ENCODE measurements around the gene GABRB1.
"Not testable (repeated sequence)": the region's sequence is repeated elsewhere in the genome, so short reads cannot be mapped to it uniquely, and the experiment has no call there.

GABRB1 gene

DNA sequence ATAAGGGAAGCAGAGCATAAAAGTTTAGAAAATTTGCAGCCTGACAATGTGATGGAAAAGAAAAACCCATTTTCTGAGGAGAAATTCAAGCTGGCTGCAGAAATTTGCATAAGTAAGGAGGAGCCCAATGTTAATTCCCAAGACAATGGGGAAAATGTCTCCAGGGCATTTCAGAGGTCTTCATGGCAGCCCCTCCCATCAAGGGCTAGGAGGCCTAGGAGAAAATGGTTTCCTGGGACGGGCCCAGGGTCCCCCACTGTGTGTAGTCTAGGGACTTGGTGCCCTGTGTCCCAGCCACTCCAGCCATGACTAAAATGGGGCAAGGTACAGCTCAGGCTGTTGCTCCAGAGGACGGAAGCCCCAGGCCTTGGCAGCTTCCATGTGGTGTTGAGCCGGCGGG, 259.5 kb downstream of the GABRB1 start:
- not testable (repeated sequence) for DNase-seq (ENCODE audit: low read depth in 2 of 2)

DNA sequence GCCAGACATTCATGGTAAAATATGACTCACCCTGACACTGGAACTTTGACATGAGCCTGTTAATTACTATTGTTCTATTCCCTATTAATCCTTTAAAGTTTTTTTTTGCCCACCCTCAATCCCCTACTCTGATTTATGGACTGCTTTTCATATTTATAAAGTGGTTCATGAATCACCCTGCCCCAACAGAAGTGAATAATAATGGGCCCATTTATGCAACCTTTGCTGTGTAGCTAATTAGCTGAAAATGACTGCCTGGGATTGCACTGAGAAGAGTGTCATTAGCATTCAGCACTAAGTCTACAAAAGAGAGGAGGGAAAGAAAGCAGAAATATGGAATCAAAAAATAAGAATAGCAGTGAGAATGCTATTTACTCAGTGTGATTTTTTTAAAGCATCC, 277.8 kb downstream of the GABRB1 start:
- DNase-seq (ENCODE audit: low read depth in 2 of 2): no peak

DNA sequence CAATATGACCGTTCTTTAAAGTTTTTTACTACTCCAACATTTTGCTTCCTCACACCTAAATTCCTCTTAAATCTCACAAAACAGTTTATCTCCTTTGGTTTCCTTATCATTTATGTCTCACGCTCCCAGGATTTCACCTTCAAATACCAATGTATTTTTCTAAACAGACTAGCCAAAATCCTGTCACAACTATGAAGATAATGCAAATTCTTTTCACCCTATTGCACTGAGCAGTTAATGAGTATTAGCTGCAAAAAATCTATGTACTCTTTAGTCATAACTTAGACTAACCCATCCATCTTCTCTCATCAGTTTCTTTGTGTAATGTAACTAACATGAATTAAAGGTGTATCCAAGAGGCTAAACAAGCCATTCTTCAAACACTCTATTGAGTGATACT, 280.8 kb downstream of the GABRB1 start:
- DNase-seq (ENCODE audit: low read depth in 2 of 2): no peak

DNA sequence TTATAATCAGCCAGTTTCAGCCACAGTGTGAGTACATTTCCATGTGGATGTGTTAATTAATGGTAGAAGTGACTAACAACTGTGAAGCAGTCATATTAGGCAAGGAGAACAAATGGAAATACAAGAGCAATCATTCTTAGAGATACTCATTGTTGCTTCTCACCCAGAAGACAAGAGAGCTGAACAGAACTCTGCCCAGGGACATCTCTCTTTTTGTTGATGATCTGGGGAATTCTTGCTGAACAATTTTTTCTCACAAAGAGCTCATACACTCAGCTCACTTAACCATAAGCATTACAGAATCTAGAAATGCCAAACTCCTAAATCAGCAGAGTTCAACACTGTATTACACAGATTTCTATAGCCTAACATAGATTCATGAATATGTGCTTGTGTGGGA, 282.0 kb downstream of the GABRB1 start:
- no peak for DNase-seq (ENCODE audit: low read depth in 2 of 2)

DNA sequence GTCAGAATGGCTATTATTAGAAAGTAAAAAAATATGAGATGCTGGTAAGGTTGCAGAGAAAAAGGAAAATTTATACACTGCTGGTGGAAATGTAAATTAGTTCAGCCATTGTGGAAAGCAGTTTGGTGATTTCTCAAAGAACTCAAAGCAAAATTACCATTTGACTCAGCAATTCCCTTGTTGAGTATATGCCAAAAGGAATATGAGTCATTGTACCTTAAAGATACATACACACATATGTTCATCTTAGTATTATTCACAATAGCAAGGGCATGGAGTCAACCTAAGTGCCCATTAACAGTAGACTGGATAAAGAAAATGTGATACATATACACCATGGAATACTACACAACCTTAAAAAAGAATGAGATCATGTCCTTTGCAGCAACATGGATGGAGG, 284.0 kb downstream of the GABRB1 start:
- no peak for DNase-seq (ENCODE audit: low read depth in 2 of 2)

DNA sequence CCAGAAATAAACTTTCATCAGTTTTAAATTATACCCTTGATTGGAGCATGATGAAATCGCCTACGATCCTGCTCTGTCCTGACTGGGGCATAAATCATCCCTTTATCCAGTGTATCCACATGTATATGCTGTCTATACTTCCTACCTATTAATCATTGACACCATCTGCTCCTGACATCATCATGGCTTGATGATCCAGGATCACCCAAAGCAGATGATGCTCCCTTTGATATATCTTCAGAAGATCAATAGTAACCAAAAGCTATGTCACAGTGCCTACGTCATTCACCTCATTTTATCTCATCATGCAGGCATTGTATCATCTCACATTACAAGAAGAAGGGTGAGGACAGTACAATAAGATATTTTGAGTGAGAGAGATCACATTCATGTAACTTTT, 294.7 kb downstream of the GABRB1 start:
- DNase-seq (ENCODE audit: low read depth in 2 of 2): no peak

DNA sequence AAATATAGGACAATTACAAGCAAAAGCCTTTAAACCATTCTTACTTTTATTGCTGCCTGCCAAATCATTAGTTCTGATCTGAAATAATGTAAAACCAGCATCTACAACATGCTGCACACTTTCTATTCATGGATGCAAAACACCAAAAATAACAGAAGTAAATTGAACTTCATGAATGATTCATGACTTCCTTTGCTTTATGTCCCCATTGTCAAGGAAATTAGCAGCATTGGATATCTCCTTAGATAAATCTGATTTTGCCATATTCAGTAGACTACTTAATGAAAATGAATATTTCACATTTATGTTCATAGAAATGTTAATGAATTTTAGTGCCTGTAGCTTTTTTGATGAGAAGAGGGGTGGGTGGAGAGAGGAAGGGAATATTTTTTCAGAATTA, 299.5 kb downstream of the GABRB1 start:
- DNase-seq (ENCODE audit: low read depth in 2 of 2): no peak

DNA sequence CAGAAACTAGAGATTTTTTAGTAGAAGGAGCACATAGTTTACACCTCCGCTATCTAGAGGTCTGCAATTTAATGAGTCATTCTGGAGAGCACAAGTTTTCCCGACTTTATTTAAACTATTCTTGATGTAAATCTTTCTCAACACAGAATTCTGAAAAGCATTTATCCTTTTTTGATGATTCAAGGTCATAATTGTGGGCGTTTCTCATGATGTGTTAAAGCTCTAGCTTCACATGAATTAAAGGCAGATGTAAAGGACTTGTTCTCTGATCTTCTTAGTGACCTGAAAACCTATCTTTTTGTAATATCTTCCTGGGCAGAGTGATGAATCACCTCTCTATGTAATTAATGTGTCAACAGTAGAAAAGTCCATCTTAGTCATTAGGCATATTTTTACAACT, 303.3 kb downstream of the GABRB1 start:
- no peak for DNase-seq (ENCODE audit: low read depth in 2 of 2)

DNA sequence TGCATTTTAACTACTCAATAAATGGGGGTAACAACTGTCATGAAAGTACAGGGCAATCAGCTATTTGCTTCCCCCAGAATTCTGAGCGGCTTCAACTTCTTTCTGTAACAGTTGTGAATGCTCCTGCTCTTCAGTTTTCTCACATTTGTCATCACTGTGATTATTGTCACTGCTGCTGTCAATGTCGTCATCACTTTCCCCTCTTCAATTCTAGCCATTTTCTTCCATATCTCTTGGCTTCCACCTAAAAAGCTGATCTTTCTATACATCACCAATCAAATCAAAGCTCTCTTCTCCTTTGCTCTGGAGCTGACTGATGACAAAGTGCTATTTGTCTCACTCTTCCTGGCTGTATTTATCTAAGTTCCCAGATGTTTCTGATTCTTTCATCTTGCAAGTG, 306.5 kb downstream of the GABRB1 start:
- no peak for DNase-seq (ENCODE audit: low read depth in 2 of 2)

DNA sequence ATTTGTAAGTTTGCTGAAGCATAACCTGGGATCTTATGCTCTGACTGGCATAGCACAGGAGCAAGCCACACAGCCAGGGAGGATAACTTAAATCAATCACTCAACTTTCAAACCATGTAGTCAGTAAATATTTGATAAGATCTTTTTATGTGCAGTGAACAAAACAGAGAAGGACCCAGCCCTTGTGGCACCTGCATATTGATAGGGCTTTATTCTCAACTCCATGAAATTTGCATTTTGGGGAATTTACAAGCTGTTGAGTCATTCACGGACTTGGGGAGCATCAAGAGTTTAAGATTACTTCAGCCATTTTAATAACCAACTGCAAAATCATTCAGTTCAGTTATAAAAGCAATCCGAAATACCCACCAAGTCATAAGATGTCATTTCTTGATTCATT, 309.5 kb downstream of the GABRB1 start:
- no peak for DNase-seq (ENCODE audit: low read depth in 2 of 2)

DNA sequence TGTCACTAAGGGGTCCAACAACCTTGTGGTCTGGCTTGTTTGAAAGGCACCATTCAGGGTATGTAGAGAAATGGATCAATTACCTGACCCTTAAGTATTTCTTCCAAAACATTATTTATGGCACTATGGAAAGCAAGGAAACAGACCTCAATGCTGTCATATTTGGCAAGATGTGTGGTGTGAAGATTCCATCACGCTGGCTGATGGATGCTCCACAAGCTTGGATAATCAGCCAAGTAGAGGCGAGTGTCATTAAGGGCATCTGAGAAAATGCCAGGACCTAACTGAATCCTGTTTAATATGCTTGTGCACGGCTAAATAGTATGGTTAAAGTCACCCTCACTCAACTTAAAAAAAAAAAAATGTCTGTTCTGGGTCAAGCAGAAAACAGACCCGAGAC, 311.4 kb downstream of the GABRB1 start:
- DNase-seq (ENCODE audit: low read depth in 2 of 2): no peak

DNA sequence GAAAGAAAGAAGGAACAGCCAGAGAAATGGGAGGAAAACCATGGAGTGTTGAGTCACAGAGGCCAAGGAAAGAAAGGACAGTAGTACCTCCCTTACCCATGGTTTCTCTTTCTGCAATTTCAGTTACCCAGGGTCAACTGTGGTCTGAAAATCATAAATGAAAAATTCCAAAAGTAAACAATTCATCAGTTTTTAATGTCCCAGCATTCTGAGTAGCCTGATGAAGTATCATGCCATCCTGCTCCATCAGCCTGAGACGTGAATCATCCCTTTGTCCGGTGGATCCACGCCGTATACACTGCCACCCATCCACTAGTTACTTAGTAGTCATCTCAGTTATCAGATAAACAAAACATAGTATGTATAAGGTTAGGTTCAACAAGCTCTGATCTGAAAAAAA, 318.0 kb downstream of the GABRB1 start:
- DNase-seq (ENCODE audit: low read depth in 2 of 2): no peak

DNA sequence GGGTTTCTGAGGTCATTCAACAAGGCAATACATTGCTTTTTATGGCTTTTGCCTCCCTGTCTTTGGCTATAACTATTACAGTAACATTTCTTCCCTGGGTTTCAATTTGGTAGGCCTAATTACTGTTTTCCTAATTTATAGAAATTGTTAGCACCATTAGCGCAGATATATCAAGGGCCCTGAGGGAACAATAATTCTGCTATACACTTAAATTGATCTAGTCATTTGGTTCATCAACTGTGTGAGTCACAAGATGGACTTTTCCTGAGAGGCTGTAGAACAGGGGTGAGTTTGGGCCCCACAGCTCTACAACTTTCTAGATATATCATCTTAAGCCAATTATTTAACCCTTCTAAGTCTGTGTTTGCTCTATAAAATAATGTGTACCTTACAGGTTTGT, 324.2 kb downstream of the GABRB1 start:
- no peak for DNase-seq (ENCODE audit: low read depth in 2 of 2)

DNA sequence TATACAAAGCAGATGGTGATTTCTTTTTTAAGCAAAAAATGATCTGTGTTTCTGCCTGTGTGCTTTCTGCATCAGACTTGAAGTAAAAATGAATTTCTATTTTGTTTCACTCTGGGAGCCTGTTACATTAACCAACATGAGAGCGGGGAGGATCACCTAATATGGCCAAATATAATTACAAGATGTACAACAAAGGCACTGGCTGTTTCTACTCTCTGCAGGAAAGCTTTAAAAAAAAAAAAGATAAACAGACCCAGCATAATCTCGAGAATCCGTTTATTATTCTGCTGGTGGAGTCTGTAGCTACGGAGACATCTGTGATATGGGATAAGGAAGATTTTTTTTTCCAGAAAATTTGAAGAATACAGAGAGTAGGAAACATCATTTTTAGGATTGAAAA, 328.5 kb downstream of the GABRB1 start:
- DNase-seq (ENCODE audit: low read depth in 2 of 2): no peak

DNA sequence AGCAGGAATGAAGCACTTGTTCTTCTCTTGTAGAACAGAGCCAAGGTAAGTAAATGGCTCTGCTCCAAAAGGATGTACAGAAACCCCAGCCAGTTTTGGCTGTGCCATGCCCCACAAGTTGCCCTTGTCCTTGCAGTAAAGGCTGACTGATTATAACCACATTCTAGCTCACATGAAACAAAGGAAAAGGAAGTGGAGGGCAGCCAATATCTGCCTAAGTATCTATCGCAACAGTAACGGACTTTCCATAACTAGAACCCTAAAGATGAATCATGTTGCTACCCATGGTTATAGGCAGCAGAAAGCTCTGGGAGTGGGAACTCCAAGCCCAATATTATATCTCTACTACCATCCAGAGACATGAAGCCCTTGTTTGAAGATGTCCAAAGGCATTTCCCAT, 336.4 kb downstream of the GABRB1 start:
- no peak for DNase-seq (ENCODE audit: low read depth in 2 of 2)

DNA sequence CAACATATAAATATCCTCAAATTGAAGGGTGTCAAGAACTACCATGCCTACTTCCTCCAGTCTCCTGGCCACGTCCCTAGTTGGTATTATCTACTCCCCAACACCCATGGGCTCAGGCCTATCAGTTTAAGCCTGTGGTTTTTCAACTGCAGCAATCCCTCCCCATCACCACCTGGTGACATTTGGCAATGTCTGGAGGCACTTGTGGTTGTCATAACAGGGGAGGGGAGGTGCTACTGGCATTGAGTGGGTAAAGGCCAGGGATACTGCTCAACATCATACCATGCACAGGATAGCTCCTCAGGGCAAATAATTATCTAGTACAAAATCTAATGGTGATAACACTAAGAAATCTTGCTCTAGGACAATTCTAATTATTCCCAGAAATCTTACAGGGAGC, 336.8 kb downstream of the GABRB1 start:
- DNase-seq (ENCODE audit: low read depth in 2 of 2): no peak

DNA sequence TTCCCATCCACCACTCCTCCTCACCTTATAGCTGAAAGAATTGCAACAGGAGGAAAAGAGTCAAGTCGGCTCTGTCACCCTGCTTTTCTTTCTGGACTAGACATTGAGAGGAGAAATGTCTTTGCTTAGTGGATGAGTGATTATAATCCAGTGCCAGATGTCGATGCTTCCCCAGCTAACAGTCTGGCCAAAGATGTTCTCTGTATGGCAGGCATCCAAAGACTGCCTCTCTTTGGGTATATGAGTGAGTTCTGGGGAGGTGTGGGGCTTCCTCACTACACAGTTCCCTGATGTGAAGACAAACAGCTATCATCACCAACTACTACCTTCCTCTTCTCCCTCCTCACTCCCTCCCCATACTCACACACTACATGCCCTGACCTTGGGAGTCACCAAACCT, 341.2 kb downstream of the GABRB1 start:
- DNase-seq (ENCODE audit: low read depth in 2 of 2): no peak

DNA sequence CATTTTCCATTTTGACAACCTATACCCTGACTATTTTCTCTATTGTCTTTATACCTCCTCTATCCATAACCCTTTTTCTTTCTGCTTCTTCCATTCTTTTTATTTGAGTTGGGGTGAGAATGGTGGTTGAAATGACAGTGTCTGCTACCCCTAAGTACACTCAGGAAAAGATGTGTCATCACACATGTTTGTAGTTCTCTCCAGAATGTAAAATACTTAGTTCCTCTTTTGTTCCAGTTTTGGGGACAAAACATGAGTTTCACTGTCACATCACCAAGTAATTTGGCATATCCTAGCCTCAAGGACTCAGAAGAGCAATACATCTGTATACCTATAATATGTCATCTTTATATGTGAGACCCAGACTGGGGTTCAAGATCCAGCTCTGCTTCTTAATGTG, 341.8 kb downstream of the GABRB1 start:
- DNase-seq (ENCODE audit: low read depth in 2 of 2): no peak

DNA sequence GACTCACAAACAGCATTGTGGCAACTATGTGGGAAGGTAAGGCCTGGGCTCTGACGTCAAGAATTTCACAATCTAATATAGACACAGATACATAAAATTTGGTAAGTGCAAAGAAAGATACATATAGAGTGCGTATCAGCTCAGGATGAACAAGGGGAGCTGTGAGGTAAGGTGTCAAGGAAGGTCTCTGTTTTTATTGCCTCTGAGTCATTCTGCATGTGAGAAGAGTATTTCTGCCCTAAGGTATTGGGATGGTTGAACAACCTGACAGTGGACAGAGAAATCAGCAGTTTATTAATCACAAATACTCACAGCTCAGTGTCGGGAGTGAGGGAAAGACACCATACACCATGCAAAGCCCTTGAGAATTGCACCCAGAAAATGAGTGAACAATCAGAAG, 342.3 kb downstream of the GABRB1 start:
- no peak for DNase-seq (ENCODE audit: low read depth in 2 of 2)

DNA sequence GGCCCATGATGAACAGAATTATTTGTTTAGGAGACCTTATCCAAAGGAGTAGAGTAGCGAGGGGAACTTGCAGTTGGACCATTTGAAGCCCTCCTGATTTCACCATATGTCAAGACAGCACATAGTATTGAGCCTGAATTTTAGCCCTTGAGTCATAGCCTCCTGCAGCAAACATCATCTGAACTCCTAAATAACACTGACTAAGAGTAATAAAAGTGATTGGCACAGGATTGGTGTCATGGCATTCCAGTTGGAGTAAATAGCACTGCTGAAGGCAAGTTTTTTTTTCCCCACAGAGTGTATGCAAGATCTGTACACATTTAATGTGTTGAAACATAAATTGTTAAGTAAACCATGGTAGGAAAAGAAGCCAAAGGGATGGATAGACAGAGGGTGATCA, 343.1 kb downstream of the GABRB1 start:
- no peak for DNase-seq (ENCODE audit: low read depth in 2 of 2)

DNA sequence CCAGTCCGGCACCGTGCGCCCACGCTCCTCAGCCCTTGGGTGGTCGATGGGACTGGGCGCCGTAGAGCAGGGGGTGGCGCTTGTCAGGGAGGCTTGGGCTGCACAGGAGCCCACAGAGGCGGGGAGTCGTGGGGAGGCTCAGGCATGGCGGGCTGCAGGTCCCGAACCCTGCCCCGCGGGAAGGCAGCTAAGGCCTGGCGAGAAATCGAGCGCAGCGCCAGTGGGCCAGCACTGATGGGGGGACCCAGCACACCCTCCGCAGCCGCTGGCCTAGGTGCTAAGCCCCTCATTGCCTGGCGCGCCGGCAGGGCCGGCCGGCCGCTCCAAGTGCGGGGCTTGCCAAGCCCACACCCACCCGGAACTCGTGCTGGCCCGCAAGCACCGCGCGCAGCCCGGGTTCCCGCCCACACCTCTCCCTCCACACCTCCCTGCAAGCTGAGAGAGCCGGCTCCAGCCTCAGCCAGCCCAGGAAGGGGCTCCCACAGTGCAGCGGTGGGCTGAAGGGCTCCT, 346.7 kb downstream of the GABRB1 start:
- DNase-seq (ENCODE audit: low read depth in 2 of 2): not testable (repeated sequence)

DNA sequence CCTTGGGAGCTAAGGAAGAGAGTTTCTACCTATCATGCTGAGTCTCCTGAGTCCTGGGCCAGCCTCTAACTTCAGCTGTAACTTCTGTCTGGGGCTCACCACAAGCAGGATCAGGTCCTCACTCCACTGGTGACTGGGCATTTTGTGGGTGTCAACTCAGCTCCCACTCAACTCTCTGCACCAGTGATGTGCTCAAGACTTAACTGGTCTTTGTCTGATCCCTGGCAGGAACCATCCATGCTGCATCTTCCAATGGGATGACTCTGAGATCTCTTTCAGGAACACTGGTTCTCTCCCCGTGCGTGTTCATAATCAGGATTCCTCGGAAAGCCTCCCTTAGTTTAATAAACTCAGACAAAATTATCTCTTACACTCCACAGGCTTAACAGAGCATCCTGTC, 349.8 kb downstream of the GABRB1 start:
- no peak for DNase-seq (ENCODE audit: low read depth in 2 of 2)

DNA sequence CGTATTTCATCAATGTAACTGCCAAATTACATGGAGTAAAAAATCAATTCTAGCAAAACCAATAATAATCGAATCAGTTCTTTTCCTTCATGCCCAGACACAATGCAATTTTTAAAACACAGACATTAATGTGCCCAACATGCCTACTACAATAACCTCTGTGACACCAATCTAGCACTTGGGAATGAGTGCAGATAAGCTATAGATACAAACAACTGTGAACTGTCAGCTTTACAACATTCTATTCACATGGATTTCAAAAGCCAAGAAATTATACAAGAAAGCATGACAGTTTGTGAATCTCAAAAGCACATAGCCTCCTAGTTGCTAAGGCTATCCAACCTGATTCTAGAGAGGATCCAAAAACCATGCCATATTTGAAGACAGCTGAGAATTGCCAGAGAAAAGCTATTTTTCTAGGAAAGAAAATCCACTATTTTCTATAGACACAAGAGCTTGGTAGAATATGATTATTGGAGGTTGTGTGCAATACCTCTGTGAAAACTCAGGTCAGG, 351.5 kb downstream of the GABRB1 start:
- no peak for DNase-seq (ENCODE audit: low read depth in 2 of 2)

DNA sequence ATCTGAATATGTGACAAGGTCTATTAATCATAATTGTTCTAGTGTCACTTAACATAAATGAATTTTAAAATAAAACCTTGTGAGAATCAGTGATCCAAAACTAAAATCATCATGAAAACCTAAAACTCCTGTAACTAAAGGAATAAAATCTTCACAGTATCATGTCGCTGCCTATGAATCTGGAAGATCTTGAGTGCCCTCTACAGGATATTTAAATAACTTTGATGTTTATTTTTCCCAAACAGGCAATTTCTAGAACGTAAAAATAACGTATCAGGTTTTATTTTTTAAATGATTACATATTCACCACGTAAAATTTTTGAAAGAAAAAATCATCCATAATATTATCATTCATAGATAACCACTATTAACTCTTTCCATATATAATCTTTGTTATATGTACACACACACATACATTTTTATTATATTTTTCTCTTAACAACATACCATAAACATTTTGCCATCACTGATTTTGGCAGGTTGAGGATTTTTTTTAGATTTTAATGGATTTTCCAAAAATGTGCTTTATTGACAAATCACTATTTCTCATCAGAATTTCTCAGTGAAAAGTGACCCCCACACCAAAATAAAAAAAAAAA, 352.6 kb downstream of the GABRB1 start:
- no peak for DNase-seq (ENCODE audit: low read depth in 2 of 2)

Data from stimulated activated CD8-positive, alpha-beta memory T cell treated with anti-CD3 and anti-CD28 coated beads, Interleukin-15, amount 100 ng/mL, for 4 hours (primary cell).